BLaER1 treated with 17β-estradiol and CSF1 and Interleukin-3, amounts not matched to agents 10 nM and 100 nM (cell line): ENCODE results near the gene C1QB.
"Not testable (repeated sequence)": the region's sequence is repeated elsewhere in the genome, so short reads cannot be mapped to it uniquely, and the experiment has no call there.

Experiments
- H3K27ac ChIP-seq, 11 experiments: shearing (Covaris generic); formaldehyde crosslinking; 2 replicates each; pipeline ENCODE4 v1.8.1; 2022
- H3K27me3 ChIP-seq, 11 experiments: shearing (Covaris generic); formaldehyde crosslinking; 2 replicates each; pipeline ENCODE4 v1.8.1; 2022
- H3K36me3 ChIP-seq, 11 experiments: shearing (Covaris generic); formaldehyde crosslinking; 2 replicates each; pipeline ENCODE4 v1.8.1; 2022
- H3K4me1 ChIP-seq, 10 experiments: shearing (Covaris generic); formaldehyde crosslinking; 2 replicates each; pipeline ENCODE4 v1.8.1; 2022
- H3K4me2 ChIP-seq, 11 experiments: shearing (Covaris generic); formaldehyde crosslinking; 2 replicates each; pipeline ENCODE4 v1.8.1; 2022
- H3K4me3 ChIP-seq, 10 experiments: shearing (Covaris generic); formaldehyde crosslinking; 2 replicates each; pipeline ENCODE4 v1.8.1; 2022
- H3K9ac ChIP-seq, 11 experiments: shearing (Covaris generic); formaldehyde crosslinking; 2 replicates each; pipeline ENCODE4 v1.8.1; 2022
- H3K9me3 ChIP-seq, 11 experiments: shearing (Covaris generic); formaldehyde crosslinking; replicated peaks in 1 of 11; 2 replicates each; pipeline ENCODE4 v1.8.1; 2022
- H4K20me1 ChIP-seq, 11 experiments: shearing (Covaris generic); formaldehyde crosslinking; 2 replicates each; pipeline ENCODE4 v1.8.1; 2022
- Cebpa-rat ChIP-seq, 11 experiments: shearing (Covaris generic); IDR thresholded peaks; 2 replicates each; pipeline ENCODE4 v1.8.1; 2022

C1QB gene

GRCh38 chr1:22704440-22705067 lies 51.5 kb downstream of the C1QB start:
- Histone ChIP-seq H3K36me3 (no peaks in the 10 kb centered on the region), H3K4me2 (0 out of 22 replicates have a peak overlapping the region, but pooled peaks of 1 of the 11 experiments have one; percentile 17), H3K4me3 (no peak overlapping the region), H3K9ac (no peak overlapping the region), H3K27me3 (peaks cover 0 to 7% (median 5%) of the 10 kb centered on the region in 11 experiments; a peak in 12 of 22 replicates), H4K20me1 (no peaks in the 10 kb centered on the region; a peak in 1 of 22 replicates), H3K27ac (no peak overlapping the region), H3K9me3 (no peaks in the 10 kb centered on the region), H3K4me1 (peaks cover 12 to 38% (median 23%) of the 10 kb centered on the region in 10 experiments)
- TF ChIP-seq Cebpa-rat (IDR thresholded peaks at IDR 0.05) = no peak

- Histone ChIP-seq H3K27ac (no peak overlapping the region), H3K36me3 (no peaks in the 10 kb centered on the region), H4K20me1 (no peaks in the 10 kb centered on the region; a peak in 1 of 22 replicates), H3K4me2 (no peak overlapping the region), H3K4me1 (peaks cover 15 to 44% (median 30%) of the 10 kb centered on the region in 10 experiments), H3K9me3 (no peaks in the 10 kb centered on the region), H3K9ac (no peak overlapping the region), H3K27me3 (peaks cover 0 to 18% (median 12%) of the 10 kb centered on the region in 11 experiments; a peak in 13 of 22 replicates), H3K4me3 (no peak overlapping the region)
- no peak for TF ChIP-seq Cebpa-rat (IDR thresholded peaks at IDR 0.05)
Observed at GRCh38 chr1:22705586-22705985, 52.5 kb downstream of the C1QB start.

- not testable (repeated sequence) for H3K9ac ChIP-seq
- H3K27me3 ChIP-seq = peaks cover 2 to 23% (median 16%) of the 10 kb centered on the region in 11 experiments; a peak in 19 of 22 replicates
Observed at GRCh38 chr1:22706100-22706499, 53.1 kb downstream of the C1QB start.

GRCh38 chr1:22708777-22709176 lies 55.7 kb downstream of the C1QB start:
- Histone ChIP-seq H3K36me3 (no peaks in the 10 kb centered on the region), H3K4me1 (peaks cover 40 to 59% (median 52%) of the 10 kb centered on the region in 10 experiments), H3K4me2 (peak overlapping the region; percentile 9 to 96 (median 92); a peak in 20 of 22 replicates), H3K27ac (peak overlapping the region in 4 of 11 experiments; percentile 16 to 56 (median 34); a peak in 6 of 22 replicates), H4K20me1 (peaks cover 0 to 25% (median 20%) of the 10 kb centered on the region in 11 experiments; a peak in 15 of 22 replicates), H3K27me3 (peaks cover 17 to 50% (median 43%) of the 10 kb centered on the region in 11 experiments), H3K9ac (no peak overlapping the region; a peak in 1 of 22 replicates), H3K4me3 (peak overlapping the region in 1 of 10 experiments; percentile 39; a peak in 2 of 20 replicates), H3K9me3 (no peaks in the 10 kb centered on the region)
- TF ChIP-seq Cebpa-rat (IDR thresholded peaks at IDR 0.05) = no peak

More at GRCh38 chr1:22706100-22706499, 53.1 kb downstream of the C1QB start:
- H4K20me1 ChIP-seq, H3K27ac ChIP-seq, H3K4me3 ChIP-seq, H3K36me3 ChIP-seq, H3K9me3 ChIP-seq, H3K4me2 ChIP-seq: not testable (repeated sequence)
- peaks cover 15 to 44% (median 30%) of the 10 kb centered on the region in 10 experiments for H3K4me1 ChIP-seq

GRCh38 chr1:22709227-22709626 lies 56.2 kb downstream of the C1QB start:
- Histone ChIP-seq H3K9ac (peak overlapping the region in 1 of 11 experiments; percentile 93; a peak in 1 of 22 replicates), H3K4me3 (peak overlapping the region in 2 of 10 experiments; percentile 39 to 68; a peak in 2 of 20 replicates), H3K27me3 (peaks cover 17 to 54% (median 48%) of the 10 kb centered on the region in 11 experiments), H3K4me2 (peak overlapping the region; percentile 28 to 96 (median 92); a peak in 20 of 22 replicates), H3K27ac (peak overlapping the region in 4 of 11 experiments; percentile 16 to 56 (median 34); a peak in 6 of 22 replicates), H3K4me1 (peaks cover 42 to 62% (median 53%) of the 10 kb centered on the region in 10 experiments), H3K9me3 (no peaks in the 10 kb centered on the region), H3K36me3 (no peaks in the 10 kb centered on the region), H4K20me1 (peaks cover 0 to 30% (median 23%) of the 10 kb centered on the region in 11 experiments; a peak in 15 of 22 replicates)
- no peak for TF ChIP-seq Cebpa-rat (IDR thresholded peaks at IDR 0.05)

GRCh38 chr1:22709891-22710700 lies 57.1 kb downstream of the C1QB start:
- Histone ChIP-seq H3K27me3 (peaks cover 23 to 63% (median 56%) of the 10 kb centered on the region in 11 experiments), H3K9ac (peak overlapping the region; percentile 83 to 97 (median 91)), H4K20me1 (peaks cover 0 to 38% (median 25%) of the 10 kb centered on the region in 11 experiments; a peak in 15 of 22 replicates), H3K9me3 (no peaks in the 10 kb centered on the region), H3K4me3 (peak overlapping the region; percentile 59 to 77 (median 66)), H3K27ac (peak overlapping the region; percentile 87 to 95 (median 93)), H3K36me3 (no peaks in the 10 kb centered on the region), H3K4me2 (peak overlapping the region; percentile 87 to 96 (median 92)), H3K4me1 (peaks cover 42 to 59% (median 51%) of the 10 kb centered on the region in 10 experiments)
- no peak for TF ChIP-seq Cebpa-rat (IDR thresholded peaks at IDR 0.05)

- Histone ChIP-seq H3K9ac (peak within 1 kb of the TSS; percentile 83 to 97 (median 91)), H3K36me3 (no peaks in the 10 kb centered on the region), H3K4me3 (peak within 1 kb of the TSS; percentile 59 to 77 (median 66)), H3K4me2 (peak within 1 kb of the TSS; percentile 87 to 96 (median 92)), H3K9me3 (no peaks in the 10 kb centered on the region), H3K4me1 (peaks cover 42 to 59% (median 51%) of the 10 kb centered on the region in 10 experiments), H4K20me1 (peaks cover 0 to 43% (median 25%) of the 10 kb centered on the region in 11 experiments; a peak in 15 of 22 replicates), H3K27ac (peak within 1 kb of the TSS; percentile 87 to 95 (median 93)), H3K27me3 (peaks cover 23 to 67% (median 57%) of the 10 kb centered on the region in 11 experiments)
- no peak for TF ChIP-seq Cebpa-rat (IDR thresholded peaks at IDR 0.05)
Observed at GRCh38 chr1:22710701-22711049, 57.6 kb downstream of the C1QB start, which contains the start of gene EPHB2. Gene EPHB2 (plus strand): TSS chr1:22710839. CDS start chr1:22710983, 144 bp downstream.

- Histone ChIP-seq H3K27me3 (peaks cover 23 to 68% (median 57%) of the 10 kb centered on the region in 11 experiments), H3K4me2 (peak overlapping the region; percentile 87 to 96 (median 92)), H3K36me3 (no peaks in the 10 kb centered on the region), H3K9ac (peak overlapping the region; percentile 50 to 96 (median 91); a peak in 19 of 22 replicates), H4K20me1 (peaks cover 0 to 47% (median 25%) of the 10 kb centered on the region in 11 experiments; a peak in 15 of 22 replicates), H3K4me1 (peaks cover 42 to 60% (median 51%) of the 10 kb centered on the region in 10 experiments), H3K4me3 (peak overlapping the region; percentile 59 to 77 (median 66)), H3K9me3 (no peaks in the 10 kb centered on the region), H3K27ac (no peak overlapping the region)
- TF ChIP-seq Cebpa-rat (IDR thresholded peaks at IDR 0.05) = no peak
Observed at GRCh38 chr1:22711071-22711470, 58.0 kb downstream of the C1QB start.
